Cardiac muscle cell (in vitro differentiated cells and primary cell): ENCODE measurements around the gene CREB3L2. TPM values are rescaled to one million over a fixed set of nuclear protein-coding genes. Genes with fewer than 3 reads are reported as not detected.

ENCODE experiments used
- DNase-seq, 2 donors: peaks; one replicate each; pipeline versions ENCODE4 v3.0.0 to v3.0.0-alpha.2; 2010 to 2017; ENCODE audit warnings: low read depth in 1 of 2, low spot score in 1 of 2
- H3K27ac ChIP-seq: fragments of 200-600 bp; sonication (generic); 2 replicates; pipeline ENCODE4 v1.5.1; 2016
- H3K27me3 ChIP-seq: fragments of 200-600 bp; sonication (generic); 2 replicates; pipeline ENCODE4 v1.6.0; 2016; ENCODE audit warnings: control low read depth
- H3K36me3 ChIP-seq: fragments of 200-600 bp; sonication (generic); 2 replicates; pipeline ENCODE4 v1.5.1; 2016; ENCODE audit warnings: control low read depth
- H3K4me1 ChIP-seq: fragments of 200-600 bp; sonication (generic); 2 replicates; pipeline ENCODE4 v1.8.1; 2017; ENCODE audit warnings: low read depth, mild to moderate bottlenecking, mixed run types
- H3K4me3 ChIP-seq: fragments of 200-600 bp; sonication (generic); 2 replicates; pipeline ENCODE4 v1.5.1; 2016; ENCODE audit warnings: mild to moderate bottlenecking
- H3K9me3 ChIP-seq: fragments of 200-600 bp; sonication (generic); 2 replicates; pipeline ENCODE4 v1.5.1; 2017; ENCODE audit warnings: low read depth, mild to moderate bottlenecking, control low read depth
- polyA plus RNA-seq: library from polyadenylated mRNA; unstranded; fragments of >200 nt; fragmentation: Nextera tagmentation; extraction: Ambion mirVana; gene quantifications from 2 replicates; pipeline ENCODE4 v1.2.1, GENCODE V29; 2016
- total RNA-seq: library from RNA; depleted of rRNA; stranded (reverse); fragments of >200 nt; gene quantifications from 2 replicates; pipeline ENCODE4 v1.2.3, GENCODE V29; 2016
- TF ChIP-seq, protein P1 (sequence below): IDR thresholded peaks from 2 replicates; pipeline ENCODE4 v1.5.1; 2012; ENCODE audit warnings: low read depth, mild to moderate bottlenecking, low read length

Gene CREB3L2
- total and polyA plus RNA-seq, 2 experiments from 2014 or later = 22.1 to 24.3 TPM

DNA sequence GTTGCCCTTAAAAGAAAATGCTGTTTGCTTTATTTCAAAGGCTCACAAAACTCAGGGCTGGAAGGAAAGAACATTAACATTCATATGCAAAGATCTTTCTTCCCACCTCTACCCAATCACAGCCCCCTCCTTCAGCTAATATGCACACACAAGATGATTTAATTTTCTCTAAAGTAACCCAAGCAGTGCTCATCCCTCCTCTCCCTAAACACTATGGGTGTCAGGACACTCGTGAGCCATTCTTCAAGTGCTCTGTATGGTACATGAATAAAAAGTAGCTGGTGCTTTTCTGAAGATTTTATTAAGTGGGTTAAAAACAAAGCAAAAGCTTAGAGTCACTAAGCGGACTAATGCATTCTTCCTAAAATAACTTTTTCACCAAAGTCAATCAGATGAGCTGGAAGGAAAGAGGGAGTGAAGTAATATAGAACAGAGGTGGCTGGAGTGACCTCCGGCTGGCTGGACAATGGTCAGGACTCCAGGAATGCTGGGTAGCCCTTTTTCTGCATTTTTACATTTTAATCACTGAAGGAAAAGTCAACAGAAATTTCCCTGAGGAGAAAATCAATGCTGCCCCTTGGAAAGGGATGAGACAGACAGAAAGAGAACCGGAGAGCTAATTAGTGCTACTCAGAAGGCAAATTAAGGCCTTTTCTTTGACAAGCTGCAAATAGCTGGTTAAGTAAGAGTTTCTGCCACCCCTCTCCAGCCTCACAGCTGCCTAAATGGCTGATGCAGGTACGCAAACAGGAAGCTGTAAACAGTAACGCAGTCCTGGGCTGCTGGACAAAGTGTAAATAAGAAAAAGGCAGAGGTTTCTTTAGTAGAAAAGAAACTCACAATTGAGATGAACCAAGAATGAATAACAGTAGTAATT, 161.7 kb downstream of the CREB3L2 start:
- no peak for DNase-seq
- H3K9me3 ChIP-seq = no peaks in the 10 kb centered on the region
- TF ChIP-seq, protein P1, sequence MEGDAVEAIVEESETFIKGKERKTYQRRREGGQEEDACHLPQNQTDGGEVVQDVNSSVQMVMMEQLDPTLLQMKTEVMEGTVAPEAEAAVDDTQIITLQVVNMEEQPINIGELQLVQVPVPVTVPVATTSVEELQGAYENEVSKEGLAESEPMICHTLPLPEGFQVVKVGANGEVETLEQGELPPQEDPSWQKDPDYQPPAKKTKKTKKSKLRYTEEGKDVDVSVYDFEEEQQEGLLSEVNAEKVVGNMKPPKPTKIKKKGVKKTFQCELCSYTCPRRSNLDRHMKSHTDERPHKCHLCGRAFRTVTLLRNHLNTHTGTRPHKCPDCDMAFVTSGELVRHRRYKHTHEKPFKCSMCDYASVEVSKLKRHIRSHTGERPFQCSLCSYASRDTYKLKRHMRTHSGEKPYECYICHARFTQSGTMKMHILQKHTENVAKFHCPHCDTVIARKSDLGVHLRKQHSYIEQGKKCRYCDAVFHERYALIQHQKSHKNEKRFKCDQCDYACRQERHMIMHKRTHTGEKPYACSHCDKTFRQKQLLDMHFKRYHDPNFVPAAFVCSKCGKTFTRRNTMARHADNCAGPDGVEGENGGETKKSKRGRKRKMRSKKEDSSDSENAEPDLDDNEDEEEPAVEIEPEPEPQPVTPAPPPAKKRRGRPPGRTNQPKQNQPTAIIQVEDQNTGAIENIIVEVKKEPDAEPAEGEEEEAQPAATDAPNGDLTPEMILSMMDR = no peak
- H3K27ac ChIP-seq = peak overlapping the region; percentile 51
- no peaks in the 10 kb centered on the region for H3K36me3 ChIP-seq
- H3K4me3 ChIP-seq = no peak overlapping the region
- peaks cover under 1% of the 10 kb centered on the region for H3K27me3 ChIP-seq
- H3K4me1 ChIP-seq = peaks cover 36% of the 10 kb centered on the region

DNA sequence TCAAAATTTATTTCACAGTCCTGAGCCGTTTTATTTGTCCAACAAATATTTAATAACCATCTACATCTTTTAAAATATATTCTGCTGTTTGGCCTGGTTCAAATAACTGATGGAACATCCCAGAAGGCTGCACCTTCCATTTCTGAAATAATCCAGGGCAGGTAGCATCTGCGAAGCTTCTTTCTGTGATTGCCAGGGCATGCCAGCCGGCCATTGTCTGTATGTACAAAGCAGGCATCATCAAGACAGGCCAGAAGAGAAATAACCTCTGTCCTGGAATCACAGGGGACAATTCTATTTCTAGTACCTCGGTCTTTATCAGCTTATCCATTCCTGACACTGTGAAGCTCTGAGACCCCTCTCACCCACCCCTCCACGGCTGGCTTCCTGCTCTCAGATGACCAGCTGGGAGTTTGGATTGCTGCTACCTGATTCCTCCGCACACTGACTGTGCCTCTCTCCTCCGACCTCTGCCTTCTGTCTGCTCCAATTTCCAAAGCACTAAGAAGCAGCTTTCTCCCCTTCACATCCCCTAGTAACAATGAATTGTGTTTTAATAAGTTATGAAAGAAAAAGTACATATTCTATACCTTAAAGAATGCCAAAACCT, 163.1 kb downstream of the CREB3L2 start:
- H3K27ac ChIP-seq = peak overlapping the region; percentile 51
- DNase-seq = peak in 1 of 2 donors; percentile 79
- H3K9me3 ChIP-seq = no peaks in the 10 kb centered on the region
- no peaks in the 10 kb centered on the region for H3K27me3 ChIP-seq
- peaks cover 26% of the 10 kb centered on the region for H3K4me1 ChIP-seq
- no peak overlapping the region for H3K4me3 ChIP-seq
- TF ChIP-seq, protein P1 = no peak
- no peaks in the 10 kb centered on the region for H3K36me3 ChIP-seq

DNA sequence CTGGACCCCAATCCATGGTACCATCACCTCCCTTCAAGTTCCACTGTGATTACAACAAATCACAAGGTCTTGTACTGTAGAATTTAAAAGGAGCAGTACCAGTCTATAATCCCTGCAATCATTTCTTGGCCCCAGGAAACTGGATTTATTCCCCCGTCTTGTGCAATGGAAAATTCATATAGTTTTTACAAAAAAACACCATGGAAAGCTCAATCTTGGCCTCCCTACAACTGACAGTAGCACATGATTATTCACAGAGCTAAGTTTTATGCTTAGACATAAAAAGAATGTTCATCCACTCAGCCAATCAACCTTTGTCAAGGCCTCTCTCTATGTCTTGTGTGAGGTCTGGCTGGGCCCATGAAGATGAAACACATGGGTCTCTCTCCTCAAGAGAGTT, 165.3 kb downstream of the CREB3L2 start:
- Histone ChIP-seq H3K27me3 (no peaks in the 10 kb centered on the region), H3K27ac (no peak overlapping the region), H3K4me1 (peaks cover 26% of the 10 kb centered on the region), H3K9me3 (no peaks in the 10 kb centered on the region), H3K36me3 (no peaks in the 10 kb centered on the region), H3K4me3 (no peak overlapping the region)
- TF ChIP-seq, protein P1 = no peak
- DNase-seq = no peak

DNA sequence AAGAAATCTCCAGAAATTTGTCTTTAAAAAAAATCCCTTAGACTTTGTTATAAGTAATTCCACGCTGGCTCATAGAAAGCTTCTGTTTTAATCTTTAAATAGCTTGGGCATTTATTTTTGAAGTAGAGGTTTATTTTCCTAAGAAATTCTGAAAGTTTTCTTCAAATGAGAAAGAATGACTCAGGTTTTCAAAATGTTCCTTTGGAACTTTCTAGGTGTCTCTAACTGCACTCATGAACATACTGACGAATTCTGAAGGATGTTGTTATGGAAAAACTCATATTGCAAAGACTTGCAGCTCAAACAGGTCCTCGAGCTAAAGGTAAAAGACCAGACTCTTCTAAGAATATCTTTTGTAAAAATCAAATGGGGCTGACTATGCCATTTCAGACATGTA, 165.8 kb downstream of the CREB3L2 start:
- H3K4me3 ChIP-seq = no peak overlapping the region
- no peak overlapping the region for H3K27ac ChIP-seq
- H3K4me1 ChIP-seq = peaks cover 26% of the 10 kb centered on the region
- H3K27me3 ChIP-seq = no peaks in the 10 kb centered on the region
- no peak for DNase-seq
- TF ChIP-seq, protein P1 = no peak
- H3K36me3 ChIP-seq = no peaks in the 10 kb centered on the region
- H3K9me3 ChIP-seq = no peaks in the 10 kb centered on the region

DNA sequence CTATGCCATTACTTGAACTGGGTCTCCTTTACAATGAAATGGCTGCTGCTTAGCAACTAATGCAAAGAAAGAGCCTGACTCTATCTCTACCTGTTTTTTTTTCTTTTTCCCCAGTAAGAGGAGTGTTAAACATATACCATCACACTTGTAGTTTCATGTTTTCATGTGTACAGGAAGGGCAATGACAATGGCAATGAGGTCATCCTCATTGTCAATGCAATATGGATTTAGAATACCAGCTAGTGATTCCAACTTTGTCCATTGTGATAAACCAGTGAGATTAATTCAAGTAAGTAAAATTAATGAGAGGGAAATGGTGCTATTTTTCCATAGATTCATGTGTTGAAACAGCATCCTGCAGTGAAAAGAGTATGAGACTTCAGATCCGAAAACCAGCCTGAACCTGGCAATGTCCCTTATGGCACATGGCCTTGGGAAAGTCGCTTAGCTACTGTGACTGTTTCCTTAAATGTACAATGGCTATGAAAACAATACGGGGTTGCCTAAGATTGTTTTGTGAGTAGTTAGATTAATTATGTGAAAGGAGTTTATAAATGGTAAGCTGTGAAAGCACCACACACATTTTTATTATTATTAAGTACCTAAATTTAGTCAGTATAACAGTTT, 166.3 kb downstream of the CREB3L2 start:
- Histone ChIP-seq H3K4me1 (peaks cover 24% of the 10 kb centered on the region), H3K27ac (no peak overlapping the region), H3K4me3 (no peak overlapping the region), H3K36me3 (no peaks in the 10 kb centered on the region), H3K9me3 (no peaks in the 10 kb centered on the region), H3K27me3 (no peaks in the 10 kb centered on the region)
- TF ChIP-seq, protein P1 = no peak
- no peak for DNase-seq
